Muscle layer of duodenum (tissue), 2 donors: ENCODE results near the gene ACOXL.

Source experiments
- H3K27ac ChIP-seq: one replicate; pipeline ENCODE4 v1.7.0; 2013; ENCODE audit warnings: mild to moderate bottlenecking, low read length
- H3K27me3 ChIP-seq: one replicate; pipeline ENCODE4 v1.7.0; 2013; ENCODE audit warnings: low read depth, mild to moderate bottlenecking, control low read depth, low read length
- H3K36me3 ChIP-seq, 2 donors: one replicate each; pipeline ENCODE4 v1.7.0; 2013; ENCODE audit warnings: low read length in 2 of 2, control low read depth in 1 of 2, mild to moderate bottlenecking in 1 of 2; ENCODE audit not compliant: insufficient read depth in 2 of 2, control insufficient read depth in 1 of 2
- H3K4me1 ChIP-seq, 2 donors: one replicate each; pipeline ENCODE4 v1.7.0; 2013; ENCODE audit warnings: low read length in 2 of 2, mild to moderate bottlenecking in 2 of 2, control low read depth in 1 of 2, moderate library complexity in 1 of 2; ENCODE audit not compliant: insufficient read depth in 2 of 2, control insufficient read depth in 1 of 2
- H3K4me3 ChIP-seq, 2 donors: one replicate each; pipeline ENCODE4 v1.7.0; 2013; ENCODE audit warnings: low read length in 2 of 2, low read depth in 1 of 2, mild to moderate bottlenecking in 1 of 2
- H3K9me3 ChIP-seq, 2 donors: one replicate each; pipeline ENCODE4 v1.7.0; 2013; ENCODE audit warnings: low read length in 2 of 2, control low read depth in 1 of 2, mild to moderate bottlenecking in 1 of 2; ENCODE audit not compliant: control insufficient read depth in 1 of 2
- donor health status: healthy.

Gene ACOXL

DNA sequence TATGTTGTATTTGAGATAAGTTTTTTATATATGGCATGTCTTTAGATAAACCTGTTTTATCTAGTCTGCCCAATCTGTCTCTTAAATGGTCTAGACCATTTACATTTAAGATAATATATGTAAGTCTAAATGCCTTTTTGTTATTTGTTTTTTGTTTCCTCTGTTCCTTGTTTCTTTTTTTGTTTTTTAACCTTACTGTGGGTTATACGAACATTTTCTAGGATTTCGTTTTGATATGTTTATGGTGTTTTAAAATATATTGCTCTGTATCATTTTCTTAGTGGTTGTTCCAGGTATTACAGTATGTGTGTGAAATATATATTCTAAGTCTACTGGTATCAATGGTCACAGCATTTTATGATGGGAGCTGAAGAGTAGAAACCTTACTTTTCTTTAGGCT lies 401.7 kb downstream of the ACOXL start:
- Histone ChIP-seq H3K4me1 (no peaks in the 10 kb centered on the region), H3K27ac (no peak overlapping the region), H3K27me3 (no peaks in the 10 kb centered on the region), H3K4me3 (no peak overlapping the region), H3K36me3 (peaks cover 4 to 5% of the 10 kb centered on the region in 2 donors), H3K9me3 (no peaks in the 10 kb centered on the region)

- Histone ChIP-seq H3K27ac (no peak overlapping the region), H3K9me3 (no peaks in the 10 kb centered on the region), H3K27me3 (no peaks in the 10 kb centered on the region), H3K4me3 (no peak overlapping the region), H3K4me1 (no peaks in the 10 kb centered on the region), H3K36me3 (peaks cover under 1 to 4% of the 10 kb centered on the region in 2 donors)
Measured at GRCh38 chr2:111135237-111135909, 403.0 kb downstream of the ACOXL start.

- Histone ChIP-seq H3K4me1 (no peaks in the 10 kb centered on the region), H3K27ac (no peak overlapping the region), H3K27me3 (no peaks in the 10 kb centered on the region), H3K36me3 (no peaks in the 10 kb centered on the region), H3K9me3 (no peaks in the 10 kb centered on the region), H3K4me3 (no peak overlapping the region)
Measured at GRCh38 chr2:111135910-111136297, 403.5 kb downstream of the ACOXL start.

GRCh38 chr2:111138839-111139238 lies 406.5 kb downstream of the ACOXL start:
- Histone ChIP-seq H3K4me1 (no peaks in the 10 kb centered on the region), H3K27me3 (no peaks in the 10 kb centered on the region), H3K27ac (no peak overlapping the region), H3K4me3 (no peak overlapping the region), H3K36me3 (no peaks in the 10 kb centered on the region), H3K9me3 (no peaks in the 10 kb centered on the region)

- Histone ChIP-seq H3K36me3 (no peaks in the 10 kb centered on the region), H3K9me3 (no peaks in the 10 kb centered on the region), H3K27ac (no peak overlapping the region), H3K4me1 (no peaks in the 10 kb centered on the region), H3K4me3 (no peak overlapping the region), H3K27me3 (no peaks in the 10 kb centered on the region)
Measured at GRCh38 chr2:111139637-111140317, 407.4 kb downstream of the ACOXL start.

GRCh38 chr2:111140815-111141214 lies 408.4 kb downstream of the ACOXL start:
- H3K27me3 ChIP-seq, result no peaks in the 10 kb centered on the region
- no peak overlapping the region for H3K27ac ChIP-seq
- no peak overlapping the region for H3K4me3 ChIP-seq
- H3K36me3 ChIP-seq, result no peaks in the 10 kb centered on the region
- no peaks in the 10 kb centered on the region for H3K4me1 ChIP-seq
- no peaks in the 10 kb centered on the region for H3K9me3 ChIP-seq

GRCh38 chr2:111142101-111142500 lies 409.7 kb downstream of the ACOXL start:
- no peaks in the 10 kb centered on the region for H3K27me3 ChIP-seq
- H3K27ac ChIP-seq, result no peak overlapping the region
- no peak overlapping the region for H3K4me3 ChIP-seq
- H3K36me3 ChIP-seq, result no peaks in the 10 kb centered on the region
- H3K9me3 ChIP-seq, result no peaks in the 10 kb centered on the region
- H3K4me1 ChIP-seq, result no peaks in the 10 kb centered on the region

DNA sequence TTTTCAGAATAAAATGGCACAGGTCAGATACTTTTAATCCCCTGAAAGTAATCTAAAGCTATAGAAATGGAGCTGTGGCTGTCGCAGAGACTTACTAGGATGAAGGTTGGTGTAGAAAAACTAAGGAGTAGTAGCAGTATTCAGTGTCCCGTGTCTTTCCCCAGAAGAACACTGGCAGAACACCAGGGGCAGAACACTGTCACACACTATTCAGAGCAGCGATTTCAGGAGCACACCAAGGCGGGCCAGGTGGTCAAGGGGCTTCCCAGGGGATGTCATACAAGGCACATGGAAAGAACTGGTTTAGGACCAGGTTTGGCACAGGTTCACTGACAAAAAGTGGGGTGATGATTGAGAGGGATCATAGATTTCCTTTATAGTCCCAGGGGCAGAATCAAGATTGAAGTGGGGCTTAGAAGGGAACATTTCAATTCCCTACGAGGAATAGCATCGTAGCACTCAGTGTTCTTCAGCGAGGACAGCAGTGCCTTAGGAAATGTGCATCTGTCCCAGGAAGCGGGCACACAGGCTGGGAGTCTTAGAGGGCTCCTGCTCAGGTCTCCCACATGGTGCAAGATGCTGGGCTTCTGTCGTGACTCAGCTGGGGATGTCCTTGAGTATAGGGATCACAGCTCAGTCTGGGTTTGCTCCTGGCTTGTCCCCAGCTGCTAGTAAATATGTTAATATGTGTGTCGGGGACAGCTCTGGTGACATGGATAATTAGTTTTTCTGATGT lies 410.9 kb downstream of the ACOXL start:
- H3K27me3 ChIP-seq, result no peaks in the 10 kb centered on the region
- no peaks in the 10 kb centered on the region for H3K9me3 ChIP-seq
- no peak overlapping the region for H3K4me3 ChIP-seq
- H3K36me3 ChIP-seq, result no peaks in the 10 kb centered on the region
- H3K27ac ChIP-seq, result no peak overlapping the region
- H3K4me1 ChIP-seq, result no peaks in the 10 kb centered on the region

GRCh38 chr2:111143843-111144198 lies 411.4 kb downstream of the ACOXL start:
- Histone ChIP-seq H3K27ac (no peak overlapping the region), H3K36me3 (no peaks in the 10 kb centered on the region), H3K4me3 (no peak overlapping the region), H3K4me1 (no peaks in the 10 kb centered on the region), H3K27me3 (no peaks in the 10 kb centered on the region), H3K9me3 (no peaks in the 10 kb centered on the region)

GRCh38 chr2:111145103-111145760 lies 412.9 kb downstream of the ACOXL start:
- no peak overlapping the region for H3K27ac ChIP-seq
- H3K36me3 ChIP-seq, result no peaks in the 10 kb centered on the region
- H3K9me3 ChIP-seq, result no peaks in the 10 kb centered on the region
- H3K27me3 ChIP-seq, result no peaks in the 10 kb centered on the region
- no peak overlapping the region for H3K4me3 ChIP-seq
- H3K4me1 ChIP-seq, result no peaks in the 10 kb centered on the region

DNA sequence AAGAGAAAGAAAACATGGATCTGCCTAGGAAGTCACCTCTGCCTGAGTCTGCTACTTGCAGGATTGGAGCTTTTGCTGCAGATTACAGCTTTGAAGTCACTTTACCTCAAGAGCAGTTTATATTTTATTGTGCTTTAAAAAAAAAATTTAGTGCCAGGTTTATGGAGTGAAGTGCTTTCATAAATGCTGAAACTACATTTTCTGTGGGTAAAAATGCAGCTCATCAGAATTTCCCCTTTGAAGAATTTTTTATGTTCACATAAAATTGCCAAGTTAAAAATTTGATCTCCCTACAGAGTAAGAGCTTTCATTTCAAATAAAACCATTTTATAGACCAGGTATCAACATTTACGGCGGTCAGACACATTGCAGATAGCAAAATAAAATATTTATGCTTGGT lies 413.6 kb downstream of the ACOXL start:
- Histone ChIP-seq H3K4me3 (no peak overlapping the region), H3K27ac (no peak overlapping the region), H3K9me3 (no peaks in the 10 kb centered on the region), H3K36me3 (no peaks in the 10 kb centered on the region), H3K27me3 (no peaks in the 10 kb centered on the region), H3K4me1 (no peaks in the 10 kb centered on the region)
